NCI-H82 treated with DMSO at 0.1 percent for 48 hours (cell line): Measurements from ENCODE around the gene SLC22A2.
"Not testable (repeated sequence)": the region's sequence is repeated elsewhere in the genome, so short reads cannot be mapped to it uniquely, and the experiment has no call there.

Source experiments
- DNase-seq: peaks from one replicate; lab custom pipeline; 2025; ENCODE audit not compliant: unreplicated experiment; lab: John Stamatoyannopoulos, UW

The SLC22A2 gene

GRCh38 chr6:160258346-160259142, at the start of gene SLC22A2:
Gene SLC22A2, minus strand, starts transcription at chr6:160258821. Its CDS starts 64 bp downstream, at chr6:160258757.
- no peak for DNase-seq

DNA sequence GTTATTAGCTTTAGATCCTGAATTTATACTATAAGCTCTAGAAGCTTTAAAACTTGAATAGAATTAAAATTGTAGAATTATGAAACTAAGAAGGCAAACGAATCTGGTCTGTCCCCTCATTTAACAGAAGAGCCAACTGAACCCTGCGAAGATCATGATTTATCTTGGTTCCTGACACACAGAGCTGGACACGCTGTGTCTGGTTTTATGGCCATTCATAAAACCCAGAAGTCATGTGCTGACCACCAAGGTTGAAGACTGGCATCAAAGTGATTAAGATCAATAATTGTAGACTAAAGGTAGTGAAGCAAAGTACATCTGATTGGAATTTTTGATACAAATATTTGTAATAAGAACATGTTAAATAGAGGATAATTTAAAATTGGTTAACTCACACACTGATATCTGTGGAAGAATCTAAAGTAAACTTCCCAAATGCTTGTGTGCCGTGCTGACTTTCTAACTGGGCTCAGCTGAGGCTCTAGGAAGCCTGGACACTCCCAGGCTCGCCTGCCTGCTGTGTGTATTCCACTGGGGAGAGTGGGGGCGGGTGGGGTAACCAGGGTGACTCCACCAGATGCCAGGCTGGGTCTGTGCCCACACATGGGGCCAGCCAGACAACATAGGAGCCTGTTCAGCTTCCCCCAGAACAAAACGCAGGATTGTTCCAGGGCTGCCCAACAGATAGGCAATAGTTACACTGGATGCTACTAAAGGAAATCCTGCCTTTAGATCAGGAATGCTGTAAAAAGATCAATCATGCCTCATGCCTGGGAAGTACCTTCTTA, 47.5 kb upstream of the SLC22A2 start:
- DNase-seq: no peak

DNA sequence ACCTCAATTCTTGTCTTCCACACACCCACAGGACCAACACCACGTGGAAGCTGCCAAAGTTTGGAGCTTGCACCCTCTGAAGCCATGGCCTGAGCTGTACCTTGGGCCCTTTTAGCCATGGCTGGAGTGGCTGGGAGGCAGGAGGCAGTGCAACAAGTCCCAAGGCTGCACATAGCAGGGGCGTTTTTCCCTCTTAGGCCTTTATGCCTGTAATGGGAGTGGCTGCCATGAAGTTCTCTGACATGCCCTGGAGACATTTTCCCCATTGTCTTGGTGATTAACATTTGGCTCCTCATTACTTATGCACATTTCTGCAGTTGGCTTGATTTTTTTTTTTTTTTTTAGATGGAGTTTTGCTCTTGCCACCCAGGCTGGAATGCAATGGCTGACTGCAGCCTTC, 45.2 kb upstream of the SLC22A2 start:
- no peak for DNase-seq

- not testable (repeated sequence) for DNase-seq
These were observed 43.9 kb upstream of the SLC22A2 start for GRCh38 chr6:160302431-160303082.

- no peak for DNase-seq
These were observed 42.7 kb upstream of the SLC22A2 start for GRCh38 chr6:160301339-160301738.

GRCh38 chr6:160300076-160300695, 41.6 kb upstream of the SLC22A2 start:
- DNase-seq: no peak

GRCh38 chr6:160299559-160299958, 40.9 kb upstream of the SLC22A2 start:
- DNase-seq: no peak

DNA sequence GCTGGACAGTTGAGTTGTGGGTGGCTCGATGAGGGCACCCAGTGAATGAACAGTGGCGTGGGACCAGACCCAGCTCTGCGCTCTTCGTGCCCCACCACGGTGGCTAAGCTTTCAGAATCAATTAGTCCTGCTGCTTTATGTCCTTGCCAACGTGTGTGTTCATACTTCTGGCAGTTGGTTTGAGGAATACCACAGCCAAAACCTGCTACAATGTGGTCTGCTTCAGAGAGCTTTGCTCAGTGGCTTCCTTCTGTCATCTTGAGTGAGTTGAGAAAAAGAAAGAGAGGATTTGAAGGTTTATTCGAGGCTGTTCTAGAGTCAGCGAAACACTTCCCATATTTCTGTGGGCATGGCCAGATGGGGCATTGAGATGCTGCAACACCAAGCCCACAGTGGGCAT, 39.5 kb upstream of the SLC22A2 start:
- DNase-seq: no peak

DNA sequence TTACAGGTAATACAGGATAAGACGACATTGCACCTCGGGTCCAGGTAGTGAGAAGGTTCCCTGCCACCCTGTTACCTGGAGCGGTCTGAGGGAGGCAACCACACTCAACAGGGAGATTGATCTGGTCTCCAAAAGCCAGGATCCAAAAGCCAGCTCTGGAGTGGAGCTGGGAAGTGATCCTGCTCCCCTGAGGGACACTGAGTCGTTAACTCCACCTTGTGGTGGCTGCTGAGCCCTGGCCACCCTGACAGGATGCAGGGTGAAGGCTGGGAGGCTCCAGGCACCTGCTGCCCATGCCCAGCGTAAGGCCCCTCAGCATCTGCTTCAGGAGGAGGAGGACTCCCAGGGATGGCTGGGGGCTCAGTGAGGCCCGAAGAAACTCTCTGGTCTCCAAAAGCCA, 38.7 kb upstream of the SLC22A2 start:
- no peak for DNase-seq

GRCh38 chr6:160293844-160294243, 35.2 kb upstream of the SLC22A2 start:
- no peak for DNase-seq

GRCh38 chr6:160285541-160286105, 27.0 kb upstream of the SLC22A2 start:
- DNase-seq: no peak

DNA sequence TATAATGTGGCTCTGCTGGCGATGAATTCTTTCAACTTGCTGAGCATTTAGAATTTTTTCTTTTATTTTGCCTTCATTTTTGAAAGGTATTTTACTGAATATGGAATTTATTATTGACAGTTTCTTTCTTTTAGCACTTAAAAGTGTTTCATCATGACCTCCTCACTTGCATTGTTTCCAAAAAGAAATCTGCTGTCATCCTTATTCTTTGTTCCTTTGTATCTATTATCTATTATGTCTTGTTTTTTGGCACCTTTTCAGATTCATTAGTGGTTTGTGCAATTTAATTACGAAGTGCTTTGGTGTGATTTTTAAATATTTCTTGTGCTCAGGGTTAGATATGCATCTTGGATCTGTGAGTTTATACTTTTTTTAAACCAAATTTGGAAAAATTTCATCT, 26.0 kb upstream of the SLC22A2 start:
- DNase-seq: no peak

DNA sequence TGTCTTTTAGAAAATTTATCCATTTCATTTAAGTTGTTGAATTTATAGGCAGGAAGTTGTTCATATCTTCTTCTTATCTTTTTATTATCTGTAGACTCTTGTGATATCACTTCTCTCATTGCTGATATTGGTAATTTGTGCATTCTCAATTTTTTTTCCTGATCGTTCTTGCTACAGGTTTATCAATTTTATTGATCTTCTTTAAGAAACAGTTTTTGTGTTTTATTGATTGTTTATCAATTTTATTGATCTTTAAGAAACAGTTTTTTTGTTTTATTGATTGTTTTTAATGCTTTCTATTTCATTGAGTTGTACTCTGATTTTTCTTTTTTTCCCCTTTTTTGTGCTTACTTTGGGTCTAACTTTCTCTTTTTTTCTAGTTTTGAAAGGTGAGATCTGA, 23.8 kb upstream of the SLC22A2 start:
- DNase-seq: no peak

DNA sequence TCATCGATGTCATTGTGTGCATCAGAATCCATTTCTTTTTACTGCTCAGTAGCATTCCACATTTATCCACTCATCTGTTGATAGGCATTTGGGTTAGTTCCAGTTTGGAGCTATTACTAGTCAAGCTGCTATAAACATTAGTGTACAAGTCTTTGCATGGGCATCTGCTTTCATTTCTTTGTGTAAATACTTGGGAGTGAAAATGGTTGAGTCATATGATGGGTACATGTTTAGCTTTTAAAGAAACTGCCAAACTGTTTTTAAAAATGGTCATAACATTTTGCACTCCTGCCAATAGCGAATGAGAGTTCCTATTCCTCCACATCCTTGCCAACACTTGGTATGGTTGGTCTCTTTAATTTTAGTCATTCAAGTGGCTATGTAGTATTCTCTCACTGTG, 21.2 kb upstream of the SLC22A2 start:
- DNase-seq: no peak

GRCh38 chr6:160278786-160279310, 20.2 kb upstream of the SLC22A2 start:
- DNase-seq: no peak

DNA sequence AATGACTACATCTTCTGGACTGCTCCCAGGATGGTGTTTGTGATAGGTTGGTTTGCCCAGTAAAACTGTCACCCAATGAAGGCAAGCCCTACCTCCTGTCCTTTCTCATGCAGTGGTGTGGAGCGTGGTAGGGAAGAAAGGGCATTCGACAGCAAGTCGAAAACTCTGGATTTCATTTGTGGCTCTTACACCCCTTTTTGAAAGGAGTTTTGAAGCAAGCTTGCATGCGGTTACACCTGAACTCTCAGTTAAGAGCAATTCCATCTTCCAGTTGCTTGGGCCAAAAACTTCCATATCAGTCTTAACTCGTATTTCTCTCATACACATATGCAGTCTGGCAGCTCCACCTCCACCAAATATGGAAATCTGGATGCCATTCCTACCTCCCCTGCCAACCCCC, 19.7 kb upstream of the SLC22A2 start:
- DNase-seq: no peak

GRCh38 chr6:160277546-160277945, 18.9 kb upstream of the SLC22A2 start:
- DNase-seq: no peak

- DNase-seq: no peak
These were observed 18.5 kb upstream of the SLC22A2 start for GRCh38 chr6:160277144-160277543.

DNA sequence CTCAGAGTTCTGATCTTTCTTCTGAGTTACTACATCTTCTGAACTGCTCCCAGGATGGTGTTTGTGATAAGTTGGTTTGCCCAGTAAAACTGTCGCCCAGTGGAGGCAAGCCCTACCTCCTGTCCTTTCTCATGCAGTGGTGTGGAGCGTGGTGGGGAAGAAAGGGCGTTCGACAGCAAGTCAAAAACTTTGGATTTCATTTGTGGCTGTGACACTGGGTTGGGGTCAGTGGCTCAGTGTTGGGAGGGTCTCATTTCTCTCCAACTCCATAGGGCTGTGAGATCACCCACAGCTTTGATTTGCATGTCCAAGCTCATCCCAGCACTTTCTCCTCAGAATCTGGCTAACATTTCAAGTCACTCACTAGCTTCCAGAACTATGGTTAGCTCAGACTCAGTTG, 17.5 kb upstream of the SLC22A2 start:
- no peak for DNase-seq

GRCh38 chr6:160275511-160276003, 16.9 kb upstream of the SLC22A2 start:
- DNase-seq: no peak
